ENCODE measurements around the gene TMEM240. TPM values are rescaled to one million over a fixed set of nuclear protein-coding genes. Genes with fewer than 3 reads are reported as not detected.
"Not testable (repeated sequence)": the region's sequence is repeated elsewhere in the genome, so short reads cannot be mapped to it uniquely, and the experiment has no call there.

Gene TMEM240
- polyA plus RNA-seq, 6 donors from 2014 or later = not detected

DNA sequence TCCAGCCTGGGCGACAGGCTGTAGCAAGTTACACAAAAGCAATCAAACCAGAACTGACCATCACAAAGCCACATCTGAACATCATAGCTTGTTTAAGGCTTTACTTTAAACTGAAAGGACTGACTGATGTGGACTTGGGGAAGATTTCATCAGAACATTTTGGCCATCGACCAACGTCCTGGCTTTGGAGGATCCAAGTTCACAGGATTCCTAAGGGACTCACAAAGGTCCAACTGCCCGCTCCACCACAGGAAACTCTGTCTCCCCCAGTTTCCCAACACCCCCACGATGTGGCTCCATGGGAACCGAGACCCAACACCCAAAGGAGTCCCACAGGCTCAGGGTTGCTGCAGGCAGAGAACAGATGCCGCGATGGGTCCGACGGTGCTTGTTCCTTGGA is 24.9 kb upstream of the TMEM240 start:
- Mint-ChIP-seq H3K4me3 (no peak overlapping the region), H3K27me3 (no peaks in the 10 kb centered on the region), H3K36me3 (peaks cover 4 to 8% of the 10 kb centered on the region in 2 donors), H3K4me1 (peaks cover 16 to 58% (median 40%) of the 10 kb centered on the region in 3 donors), H3K9me3 (no peaks in the 10 kb centered on the region), H3K27ac (peak overlapping the region in 1 of 6 donors; percentile 27)
- no peak for DNase-seq
- ATAC-seq (ENCODE audit: low read depth in 2 of 2) = no peak

DNA sequence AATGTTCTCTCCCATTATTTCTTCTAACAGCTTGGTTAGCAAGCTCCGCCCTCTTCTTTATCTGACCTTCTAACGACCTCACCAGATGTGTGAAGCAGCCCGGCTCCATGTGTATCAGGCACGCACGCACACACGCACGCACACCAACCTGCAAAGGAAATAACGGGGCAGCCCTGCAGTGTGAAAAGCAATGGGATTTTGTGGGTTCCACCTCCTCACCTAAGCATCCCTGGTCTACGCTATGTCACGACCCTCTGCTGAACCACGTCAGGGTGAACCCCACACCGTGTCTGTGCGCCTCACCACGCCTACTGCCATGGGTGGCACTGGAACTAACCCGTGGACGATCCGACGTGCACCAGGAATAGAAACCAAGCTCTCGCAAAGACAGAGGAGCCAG is 23.8 kb upstream of the TMEM240 start:
- Mint-ChIP-seq H3K27ac (no peak overlapping the region), H3K9me3 (no peaks in the 10 kb centered on the region), H3K4me1 (peaks cover 10 to 49% (median 29%) of the 10 kb centered on the region in 3 donors), H3K36me3 (peaks cover 4 to 8% of the 10 kb centered on the region in 2 donors), H3K27me3 (no peaks in the 10 kb centered on the region), H3K4me3 (peak overlapping the region in 1 of 8 donors; percentile 3)
- ATAC-seq (ENCODE audit: low read depth in 2 of 2) (no peak), DNase-seq (no peak)

DNA sequence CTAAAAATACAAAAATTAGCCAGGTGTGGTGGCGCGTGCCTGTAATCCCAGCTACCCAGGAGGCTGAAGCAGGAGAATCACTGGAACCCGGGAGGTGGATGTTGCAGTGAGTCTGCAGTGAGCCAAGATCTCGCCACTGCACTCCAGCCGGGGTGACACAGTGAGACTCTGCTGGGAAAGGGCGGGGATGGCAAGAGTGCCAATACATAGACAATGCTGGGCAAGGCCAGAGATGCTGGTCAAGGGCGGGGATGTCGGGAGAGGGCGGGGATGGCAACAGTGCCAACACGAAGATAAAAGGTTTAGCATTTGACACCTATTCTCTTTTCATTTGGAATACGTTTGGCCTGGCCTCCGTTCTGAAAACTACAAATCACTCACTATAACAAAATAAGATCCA is 23.3 kb upstream of the TMEM240 start:
- no peaks in the 10 kb centered on the region for H3K27me3 Mint-ChIP-seq
- peak overlapping the region in 2 of 6 donors; percentile 12 to 37 for H3K27ac Mint-ChIP-seq
- H3K9me3 Mint-ChIP-seq = no peaks in the 10 kb centered on the region
- H3K4me3 Mint-ChIP-seq = no peak overlapping the region
- H3K4me1 Mint-ChIP-seq = peaks cover 10 to 43% (median 28%) of the 10 kb centered on the region in 3 donors
- ATAC-seq (ENCODE audit: low read depth in 2 of 2) (no peak), DNase-seq (no peak)
- peaks cover 4 to 8% of the 10 kb centered on the region in 2 donors for H3K36me3 Mint-ChIP-seq

DNA sequence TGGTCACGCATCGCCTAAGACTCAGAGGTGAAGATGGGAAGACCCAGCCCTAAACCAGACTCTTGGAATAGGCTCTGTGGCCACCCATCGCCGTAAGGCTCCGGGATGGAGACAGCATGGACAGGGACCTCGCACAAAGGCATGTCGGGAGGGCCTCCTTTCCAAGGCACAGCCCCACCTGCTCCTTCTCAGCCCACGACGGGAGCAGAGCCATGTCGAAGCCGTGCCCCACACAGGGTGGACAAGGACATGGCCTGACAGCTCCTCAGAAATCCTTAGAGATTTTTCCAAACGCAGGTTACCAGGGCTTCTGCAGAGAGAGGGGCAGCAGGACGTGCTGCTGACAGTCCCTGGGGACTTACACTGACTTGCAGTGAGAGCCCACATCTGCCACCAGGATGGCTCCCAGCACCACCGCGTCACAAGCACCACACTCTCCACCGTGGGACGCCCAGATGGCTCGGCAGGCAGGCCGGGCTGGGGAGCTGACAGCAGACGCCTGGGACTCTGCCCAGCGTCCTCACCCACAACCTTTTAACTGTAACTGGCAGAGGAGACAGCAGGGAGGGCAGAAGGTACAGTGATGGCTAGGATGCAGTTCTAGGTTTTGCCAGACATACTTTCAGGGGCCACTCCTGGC is 22.3 kb upstream of the TMEM240 start:
- ATAC-seq (ENCODE audit: low read depth in 2 of 2) (no peak), DNase-seq (no peak)
- Mint-ChIP-seq H3K27me3 (no peaks in the 10 kb centered on the region), H3K36me3 (peaks cover 4 to 8% of the 10 kb centered on the region in 2 donors), H3K4me3 (no peak overlapping the region), H3K27ac (peak overlapping the region in 1 of 6 donors; percentile 29), H3K9me3 (no peaks in the 10 kb centered on the region), H3K4me1 (peaks cover 10 to 37% (median 28%) of the 10 kb centered on the region in 3 donors)

DNA sequence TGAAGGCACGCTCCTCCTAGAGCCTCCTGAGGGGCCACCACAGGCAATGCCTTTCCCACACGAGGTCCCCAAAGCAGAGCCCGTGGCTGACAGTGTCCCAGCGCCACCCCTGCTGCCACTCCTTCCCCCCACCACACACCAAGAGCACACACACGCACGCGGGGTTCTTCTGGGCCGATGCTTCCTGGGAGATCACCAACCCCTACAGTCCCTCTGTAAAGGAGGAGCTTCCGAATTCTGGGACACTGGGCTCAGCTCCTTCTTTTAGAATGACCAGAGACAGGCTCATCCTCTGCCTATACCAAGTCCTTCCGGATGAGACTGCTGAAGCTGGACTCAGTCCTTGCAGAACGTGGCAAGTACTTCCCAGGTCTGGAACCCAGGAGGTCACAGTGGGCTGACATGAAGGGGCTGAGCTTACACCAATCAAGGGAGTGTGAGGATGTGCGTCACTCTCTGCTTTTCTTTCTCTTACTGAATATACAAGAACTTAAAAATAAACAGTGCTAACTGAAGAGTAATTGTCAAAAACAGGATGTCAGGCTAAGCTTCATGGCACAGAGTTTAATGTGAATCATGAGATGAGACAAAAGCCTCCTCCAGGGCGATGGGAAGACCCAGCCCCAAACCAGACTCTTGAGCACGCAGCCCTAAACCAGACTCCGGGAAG is 21.5 kb upstream of the TMEM240 start:
- Mint-ChIP-seq H3K27ac (peak overlapping the region in 3 of 6 donors; percentile 49 to 94 (median 51)), H3K4me3 (peak overlapping the region in 1 of 8 donors; percentile 29), H3K36me3 (peaks cover 4 to 8% of the 10 kb centered on the region in 2 donors), H3K9me3 (no peaks in the 10 kb centered on the region), H3K4me1 (peaks cover 5 to 33% (median 23%) of the 10 kb centered on the region in 3 donors), H3K27me3 (no peaks in the 10 kb centered on the region)
- ATAC-seq (ENCODE audit: low read depth in 2 of 2) (peak in 1 of 2 donors; percentile 5), DNase-seq (no peak)

DNA sequence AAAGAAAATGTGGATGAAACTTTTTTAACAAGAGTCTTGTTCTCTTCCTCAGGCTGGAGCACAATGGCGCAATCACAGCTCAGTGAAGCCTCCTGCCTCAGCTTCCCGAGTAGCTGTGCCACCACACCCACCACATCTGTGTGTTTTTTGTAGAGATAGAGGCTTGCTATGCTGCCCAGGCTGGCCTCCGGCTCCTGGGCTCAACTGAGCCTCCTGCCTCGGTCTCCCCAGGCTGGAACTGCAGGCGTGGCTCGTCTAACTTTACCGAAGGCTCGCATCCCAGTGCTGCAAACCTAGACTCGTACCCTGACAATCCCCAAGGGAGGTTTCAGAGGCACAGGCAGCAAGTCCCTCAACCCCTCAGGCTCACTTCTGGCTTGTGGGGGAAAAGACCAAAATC is 19.8 kb upstream of the TMEM240 start:
- H3K27ac Mint-ChIP-seq = peak overlapping the region in 2 of 6 donors; percentile 50 to 74
- ATAC-seq (ENCODE audit: low read depth in 2 of 2) = no peak
- H3K9me3 Mint-ChIP-seq = no peaks in the 10 kb centered on the region
- peaks cover 4 to 21% (median 16%) of the 10 kb centered on the region in 3 donors for H3K4me1 Mint-ChIP-seq
- DNase-seq = no peak
- peak overlapping the region in 1 of 8 donors; percentile 70 for H3K4me3 Mint-ChIP-seq
- peaks cover 4 to 8% of the 10 kb centered on the region in 2 donors for H3K36me3 Mint-ChIP-seq
- H3K27me3 Mint-ChIP-seq = no peaks in the 10 kb centered on the region

DNA sequence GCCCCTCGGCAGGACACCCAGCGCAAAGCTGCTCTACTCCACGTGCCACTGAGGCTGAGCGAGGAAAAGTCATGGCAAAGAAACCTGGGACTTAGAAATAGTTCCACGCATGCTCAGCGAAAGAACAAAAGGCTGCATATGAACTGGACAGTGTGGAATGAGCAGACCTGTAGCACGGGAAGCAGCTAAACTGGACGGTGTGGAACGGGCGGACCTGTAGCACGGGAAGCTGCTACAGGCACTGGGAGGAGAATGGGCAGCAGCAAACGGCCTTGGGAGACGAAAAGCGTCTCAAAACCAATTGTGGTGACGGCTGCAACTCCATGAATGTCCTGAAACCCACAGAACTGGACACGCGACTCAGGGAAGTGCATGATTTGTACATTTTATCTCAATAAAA is 18.6 kb upstream of the TMEM240 start:
- no peaks in the 10 kb centered on the region for H3K36me3 Mint-ChIP-seq
- DNase-seq (no peak), ATAC-seq (ENCODE audit: low read depth in 2 of 2) (no peak)

DNA sequence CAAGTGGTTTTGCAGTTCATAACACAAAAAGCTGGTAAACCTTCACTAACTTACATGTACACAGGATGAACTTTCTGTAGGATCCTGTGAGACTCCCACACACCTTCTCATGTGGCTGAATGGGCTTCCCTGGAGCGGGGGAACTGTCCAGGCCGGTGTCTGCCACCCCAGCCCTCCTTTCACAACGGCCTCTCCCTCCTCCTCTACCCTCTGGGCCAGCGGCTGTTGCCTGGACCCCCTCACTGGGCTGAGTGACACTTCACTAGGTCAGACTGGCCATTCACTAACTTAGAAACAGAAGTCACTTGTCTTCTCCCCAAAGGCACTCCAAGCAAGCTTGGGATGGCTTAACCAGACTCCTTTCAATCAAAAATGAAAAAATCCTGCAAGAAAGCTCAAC is 18.2 kb upstream of the TMEM240 start:
- ATAC-seq (ENCODE audit: low read depth in 2 of 2) (no peak), DNase-seq (no peak)
- H3K4me3 Mint-ChIP-seq = no peak overlapping the region
- peaks cover 4 to 18% (median 8%) of the 10 kb centered on the region in 3 donors for H3K4me1 Mint-ChIP-seq
- H3K27me3 Mint-ChIP-seq = no peaks in the 10 kb centered on the region
- peak overlapping the region in 3 of 6 donors; percentile 10 to 81 (median 34) for H3K27ac Mint-ChIP-seq
- no peaks in the 10 kb centered on the region for H3K9me3 Mint-ChIP-seq
- no peaks in the 10 kb centered on the region for H3K36me3 Mint-ChIP-seq

More for the DNA sequence above, 18.6 kb upstream of the TMEM240 start:
- H3K4me1 Mint-ChIP-seq = peaks cover 4 to 18% (median 8%) of the 10 kb centered on the region in 3 donors
- peak overlapping the region in 3 of 6 donors; percentile 34 to 81 (median 38) for H3K27ac Mint-ChIP-seq
- H3K4me3 Mint-ChIP-seq = peak overlapping the region in 1 of 8 donors; percentile 22
- no peaks in the 10 kb centered on the region for H3K27me3 Mint-ChIP-seq
- no peaks in the 10 kb centered on the region for H3K9me3 Mint-ChIP-seq

DNA sequence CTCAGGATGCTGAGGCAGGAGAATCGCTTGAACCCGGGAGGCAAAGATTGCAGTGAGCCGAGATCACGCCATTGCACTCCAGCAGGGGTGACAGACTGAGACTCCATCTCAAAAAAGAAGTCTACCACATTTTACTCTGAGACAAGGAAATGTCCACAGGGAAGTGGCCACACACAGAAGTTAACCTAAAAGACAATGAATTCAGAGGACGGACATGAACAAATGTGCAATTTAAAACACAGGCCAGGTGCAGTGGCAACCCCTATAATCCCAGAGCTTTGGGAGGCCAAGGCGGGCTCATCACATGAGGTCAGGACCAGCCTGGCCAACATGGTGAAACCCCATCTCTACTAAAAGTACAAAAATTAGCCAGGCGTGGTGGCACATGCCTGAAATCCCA is 17.3 kb upstream of the TMEM240 start:
- not testable (repeated sequence) for DNase-seq; H3K4me3 Mint-ChIP-seq; H3K9me3 Mint-ChIP-seq; H3K36me3 Mint-ChIP-seq; ATAC-seq (ENCODE audit: low read depth in 2 of 2); H3K27me3 Mint-ChIP-seq
- Mint-ChIP-seq H3K4me1 (peaks cover 4 to 18% (median 8%) of the 10 kb centered on the region in 3 donors), H3K27ac (peak overlapping the region in 1 of 6 donors; percentile 65)

DNA sequence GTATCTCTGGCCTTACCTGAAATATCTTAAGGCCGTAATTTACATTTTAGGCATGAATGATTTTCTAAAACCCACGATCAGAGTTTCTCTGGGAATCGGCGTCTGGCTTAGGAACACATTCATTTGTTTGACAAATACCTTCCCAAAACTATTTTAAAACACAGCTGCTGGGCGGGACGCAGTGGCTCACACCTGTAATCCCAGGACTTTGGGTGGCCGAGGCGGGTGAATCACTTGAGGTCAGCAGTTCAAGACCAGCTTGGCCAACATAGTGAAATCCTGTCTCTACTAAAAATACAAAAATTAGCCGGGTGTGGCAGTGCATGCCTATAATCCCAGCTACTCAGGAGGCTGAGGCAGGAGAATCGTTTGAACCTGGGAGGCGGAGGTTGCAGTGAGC is 16.5 kb upstream of the TMEM240 start:
- not testable (repeated sequence) for H3K4me3 Mint-ChIP-seq; H3K9me3 Mint-ChIP-seq; DNase-seq; H3K27ac Mint-ChIP-seq; H3K36me3 Mint-ChIP-seq; H3K27me3 Mint-ChIP-seq; ATAC-seq (ENCODE audit: low read depth in 2 of 2)
- H3K4me1 Mint-ChIP-seq = peaks cover 4 to 13% (median 11%) of the 10 kb centered on the region in 3 donors

DNA sequence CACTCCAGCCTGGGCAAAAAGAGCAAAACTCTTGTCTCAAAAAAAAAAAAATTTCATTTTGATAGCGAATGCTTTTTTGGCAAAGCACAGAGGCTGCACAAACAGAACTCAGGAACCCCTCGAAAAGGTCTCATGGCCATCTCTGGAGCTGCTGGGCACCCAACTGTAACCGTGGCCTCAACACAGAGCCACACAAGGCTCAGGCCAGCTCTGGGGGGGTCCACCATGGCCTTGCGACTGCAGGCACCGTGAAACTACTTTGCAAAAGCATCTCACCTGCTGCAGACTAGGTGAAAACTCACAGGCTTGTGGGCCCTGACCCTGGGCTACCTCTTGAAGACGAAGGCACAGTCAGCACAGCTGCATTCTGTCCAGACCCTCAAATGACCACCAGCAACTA is 16.1 kb upstream of the TMEM240 start:
- ATAC-seq (ENCODE audit: low read depth in 2 of 2) (no peak), DNase-seq (no peak)
- Mint-ChIP-seq H3K4me3 (no peak overlapping the region), H3K36me3 (no peaks in the 10 kb centered on the region), H3K27me3 (no peaks in the 10 kb centered on the region), H3K9me3 (no peaks in the 10 kb centered on the region), H3K4me1 (peaks cover 0 to 10% (median 10%) of the 10 kb centered on the region in 3 donors), H3K27ac (no peak overlapping the region)

DNA sequence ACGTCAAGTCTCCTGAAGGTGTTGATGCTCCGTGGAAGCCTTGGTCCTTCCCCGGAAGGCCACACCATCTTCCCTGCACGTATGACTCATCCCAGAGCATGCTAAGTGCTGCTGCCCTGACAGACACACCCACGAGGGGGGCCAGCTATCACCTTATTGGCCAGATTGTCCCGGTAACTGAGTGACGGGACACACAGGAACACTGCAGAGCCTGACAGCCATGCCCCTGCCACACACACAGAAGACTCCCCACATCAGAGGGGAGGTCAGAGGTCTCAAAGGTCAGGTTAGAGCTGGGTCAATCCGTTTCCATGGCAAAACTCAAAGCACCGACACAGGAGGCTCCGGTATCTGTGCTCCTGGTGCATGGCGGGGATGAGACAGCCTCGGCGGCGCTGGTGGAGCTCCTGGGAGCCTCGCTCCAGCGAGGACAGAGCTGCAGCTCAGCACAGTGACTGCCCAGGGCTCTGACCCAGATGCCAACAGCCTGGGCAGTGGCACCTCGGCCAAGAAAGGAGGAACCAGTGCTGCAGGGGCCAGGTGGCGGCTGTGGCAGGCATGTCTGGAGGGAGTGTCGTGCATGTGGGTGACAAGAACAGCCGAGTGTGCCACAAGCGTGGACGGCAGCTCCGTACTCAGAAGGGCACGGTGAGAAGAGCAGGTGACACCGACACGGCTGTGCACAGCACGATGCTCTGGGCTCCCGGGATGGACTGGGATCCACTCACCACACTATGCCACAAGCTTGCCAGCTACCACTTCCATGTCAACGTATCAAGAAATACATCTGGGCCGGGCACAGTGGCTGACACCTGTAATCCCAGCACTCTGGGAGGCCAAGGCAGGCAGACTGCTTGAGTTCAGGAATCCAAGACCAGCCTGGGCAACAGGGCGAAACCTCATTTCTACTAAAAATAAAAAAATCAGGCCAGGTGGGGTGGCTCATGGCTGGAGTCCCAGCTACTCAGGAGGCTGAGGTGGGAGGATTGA is 14.8 kb upstream of the TMEM240 start:
- H3K9me3 Mint-ChIP-seq = no peaks in the 10 kb centered on the region
- H3K27ac Mint-ChIP-seq = peak overlapping the region in 2 of 6 donors; percentile 44 to 57
- no peak for DNase-seq
- no peak for ATAC-seq (ENCODE audit: low read depth in 2 of 2)
- H3K4me3 Mint-ChIP-seq = no peak overlapping the region
- H3K27me3 Mint-ChIP-seq = no peaks in the 10 kb centered on the region
- peaks cover 0 to 10% (median 10%) of the 10 kb centered on the region in 3 donors for H3K4me1 Mint-ChIP-seq
- no peaks in the 10 kb centered on the region for H3K36me3 Mint-ChIP-seq

DNA sequence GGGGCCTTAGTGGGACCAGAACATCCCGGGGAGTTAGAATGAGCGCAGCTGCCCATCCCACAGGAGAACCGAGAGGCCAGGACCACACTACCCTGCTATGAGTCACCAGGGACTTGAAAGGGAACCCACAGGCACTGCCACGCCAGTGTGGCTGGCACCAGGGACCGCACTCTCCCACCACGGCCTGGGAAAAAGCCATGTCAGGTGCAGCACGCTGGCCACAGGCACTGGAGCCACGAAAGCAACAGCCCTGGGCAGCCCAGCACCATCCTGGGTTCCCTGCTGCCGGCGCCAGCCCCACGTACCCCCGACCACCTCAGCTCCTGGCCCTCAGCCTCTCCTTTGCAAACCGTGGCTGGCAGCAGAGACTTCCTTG is 14.1 kb upstream of the TMEM240 start:
- no peak for DNase-seq
- Mint-ChIP-seq H3K9me3 (no peaks in the 10 kb centered on the region), H3K27me3 (no peaks in the 10 kb centered on the region), H3K4me1 (peaks cover 0 to 14% (median 10%) of the 10 kb centered on the region in 3 donors), H3K27ac (no peak overlapping the region), H3K36me3 (no peaks in the 10 kb centered on the region), H3K4me3 (no peak overlapping the region)
- ATAC-seq (ENCODE audit: low read depth in 2 of 2) = no peak
